22Rv1 (cell line): ENCODE measurements around the gene UVRAG.

Experiments
- CTCF ChIP-seq: fragments of 450-650 bp; IDR thresholded peaks from 2 replicates; pipeline ENCODE4 v1.5.1; 2017; ENCODE audit warnings: mild to moderate bottlenecking
- ZFX ChIP-seq: fragments of 450-650 bp; IDR thresholded peaks from 2 replicates; pipeline ENCODE4 v1.6.1; 2017; ENCODE audit warnings: antibody characterized with exemption, borderline replicate concordance

DNA sequence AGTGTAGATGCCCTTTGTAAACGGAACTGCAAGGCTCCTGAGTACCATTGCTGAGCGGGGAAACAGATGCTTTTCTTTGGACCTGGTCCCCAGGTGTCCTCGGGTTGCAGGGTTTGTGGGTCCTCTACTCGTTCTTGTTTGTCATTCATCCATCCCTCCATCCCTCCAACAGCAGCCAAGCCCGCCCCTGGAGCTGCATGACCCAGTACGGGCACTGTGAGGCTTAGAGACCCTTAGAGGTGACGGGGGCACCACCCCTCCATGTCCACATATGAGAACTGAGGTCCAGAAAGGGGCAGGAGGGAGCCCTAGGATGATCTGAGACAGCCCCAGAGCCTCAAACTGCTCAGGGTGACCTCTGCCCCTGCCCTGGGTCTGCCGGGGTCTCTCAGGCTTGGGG lies 345.8 kb downstream of the UVRAG start:
- TF ChIP-seq CTCF (no peak), ZFX (no peak)
